NCI-H146 treated with DMSO at 0.1 percent for 48 hours (cell line): Measurements from ENCODE around the gene KCNJ8.
"Not testable (repeated sequence)": the region's sequence is repeated elsewhere in the genome, so short reads cannot be mapped to it uniquely, and the experiment has no call there.

ENCODE experiments used
- DNase-seq: peaks from one replicate; lab custom pipeline; 2025; ENCODE audit not compliant: unreplicated experiment; lab: John Stamatoyannopoulos, UW

The KCNJ8 gene

GRCh38 chr12:21774358-21775132 lies at the start of gene KCNJ8:
TSS of gene KCNJ8 (minus strand) at chr12:21774706. CDS start at chr12:21773616, 1,090 bp downstream.
- no peak for DNase-seq

DNA sequence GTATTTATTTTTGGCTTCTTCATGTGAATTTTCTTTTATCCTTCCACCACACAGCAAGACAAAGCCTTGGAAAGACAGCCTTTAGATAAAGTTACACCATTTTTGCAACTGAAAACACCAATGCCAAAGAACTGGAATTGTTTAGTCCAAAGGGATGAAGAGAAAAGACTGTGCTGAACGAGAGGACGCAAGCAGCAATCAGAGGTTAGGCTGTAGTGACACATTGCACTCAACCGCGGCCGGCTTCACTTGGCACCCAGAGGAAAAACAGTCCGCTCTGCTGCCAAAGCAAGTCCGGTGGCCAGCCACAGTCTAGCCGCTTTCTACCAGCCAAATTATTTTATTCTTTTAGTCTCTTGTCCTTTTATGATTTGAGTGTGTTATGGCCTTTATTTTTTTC lies 49.1 kb upstream of the KCNJ8 start:
- no peak for DNase-seq

DNA sequence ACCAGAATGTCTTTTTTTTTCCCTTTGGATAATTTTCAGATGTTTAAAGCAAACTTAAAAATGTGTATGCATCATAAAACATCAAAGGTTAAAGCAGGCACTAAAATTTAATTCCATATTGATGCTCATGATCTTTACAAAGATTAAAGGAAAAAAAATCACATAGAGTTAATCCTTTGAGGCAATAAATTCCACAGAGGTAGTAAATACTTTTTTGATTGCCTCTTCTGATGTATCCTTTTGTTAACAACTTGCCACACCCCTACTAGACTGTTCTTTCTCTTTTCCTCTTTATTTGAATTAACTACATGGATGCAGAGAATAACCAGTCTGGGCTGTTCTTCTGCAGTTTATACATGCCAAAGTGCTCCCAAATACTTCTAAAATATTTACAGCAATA lies 45.2 kb upstream of the KCNJ8 start:
- no peak for DNase-seq

- no peak for DNase-seq
These were observed 44.7 kb upstream of the KCNJ8 start for GRCh38 chr12:21819236-21819635.

DNA sequence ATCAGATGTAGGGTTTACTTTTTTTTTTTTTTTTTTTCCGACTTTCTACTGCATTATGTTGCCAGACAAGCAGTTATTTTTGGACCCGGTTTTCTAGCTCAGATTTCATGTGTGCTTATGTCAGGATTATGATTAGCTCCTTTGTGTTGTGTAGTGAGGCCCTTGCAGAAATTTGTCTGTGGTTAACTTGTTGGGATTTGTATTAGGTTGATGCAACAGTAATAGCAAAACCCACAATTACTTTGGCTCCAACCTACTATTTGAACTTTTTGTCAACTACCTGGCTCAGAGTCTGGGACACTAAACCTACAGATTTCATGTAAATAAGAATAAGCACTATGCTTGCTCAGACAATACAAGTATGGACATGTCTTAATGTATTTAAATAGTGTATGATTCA lies 44.1 kb upstream of the KCNJ8 start:
- no peak for DNase-seq

GRCh38 chr12:21815306-21816062 lies 41.0 kb upstream of the KCNJ8 start:
- DNase-seq, result no peak

DNA sequence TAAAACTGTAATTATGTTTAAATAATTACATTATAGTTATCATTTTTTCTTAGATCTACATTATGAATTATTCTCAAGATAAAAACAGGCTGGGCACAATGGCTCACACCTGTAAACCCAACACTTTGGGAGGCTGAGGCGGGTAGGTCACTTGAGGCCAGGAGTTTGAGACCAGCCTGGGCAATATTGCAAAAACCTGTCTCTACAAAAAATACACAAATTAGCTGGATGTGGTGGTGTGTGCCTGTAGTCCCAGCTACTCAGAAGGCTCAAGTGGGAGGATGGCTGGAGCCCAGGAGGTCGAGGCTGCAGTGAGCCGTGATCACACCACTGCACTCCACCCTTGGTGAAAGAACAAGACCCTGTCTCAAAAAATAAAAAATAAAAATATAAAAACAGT lies 40.3 kb upstream of the KCNJ8 start:
- DNase-seq, result no peak

DNA sequence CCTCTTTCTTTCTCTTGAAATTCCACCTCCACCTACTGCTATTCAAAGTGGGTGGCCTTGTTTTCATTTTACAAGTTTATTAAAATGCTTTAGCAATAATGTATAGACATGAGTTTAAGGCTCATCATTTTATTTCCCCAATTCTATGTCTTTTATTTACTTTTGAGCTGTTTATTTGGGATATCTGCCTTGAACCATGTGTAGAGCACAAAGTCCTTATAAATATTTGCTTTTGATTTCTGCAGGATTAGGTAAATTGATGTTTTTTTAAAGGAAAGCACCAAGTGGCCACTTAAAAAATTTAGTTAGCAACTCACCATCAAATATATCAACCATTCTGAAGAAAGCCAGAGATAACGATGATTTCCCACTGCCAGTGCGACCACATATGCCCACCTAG lies 39.8 kb upstream of the KCNJ8 start:
- no peak for DNase-seq

GRCh38 chr12:21813751-21814150 lies 39.2 kb upstream of the KCNJ8 start:
- no peak for DNase-seq

DNA sequence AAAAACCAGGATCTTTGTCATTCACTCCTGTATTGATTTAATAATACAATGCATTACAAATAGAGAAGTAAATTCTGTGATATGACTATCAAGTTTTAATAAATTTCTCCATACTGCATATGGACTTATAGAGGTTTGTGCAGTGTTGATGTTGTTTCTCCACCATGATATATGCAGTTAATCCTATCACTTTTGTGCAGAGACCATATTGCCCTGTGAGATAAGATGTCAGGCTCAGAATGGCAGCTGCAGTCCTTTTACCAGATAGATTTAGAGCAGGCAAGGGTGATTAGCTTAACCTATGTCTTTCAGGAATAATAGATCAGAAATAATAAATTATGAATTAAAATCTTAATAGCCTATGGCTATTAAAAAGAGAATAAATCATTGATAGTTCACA lies 38.6 kb upstream of the KCNJ8 start:
- no peak for DNase-seq

GRCh38 chr12:21812340-21812739 lies 37.8 kb upstream of the KCNJ8 start:
- DNase-seq, result not testable (repeated sequence)

DNA sequence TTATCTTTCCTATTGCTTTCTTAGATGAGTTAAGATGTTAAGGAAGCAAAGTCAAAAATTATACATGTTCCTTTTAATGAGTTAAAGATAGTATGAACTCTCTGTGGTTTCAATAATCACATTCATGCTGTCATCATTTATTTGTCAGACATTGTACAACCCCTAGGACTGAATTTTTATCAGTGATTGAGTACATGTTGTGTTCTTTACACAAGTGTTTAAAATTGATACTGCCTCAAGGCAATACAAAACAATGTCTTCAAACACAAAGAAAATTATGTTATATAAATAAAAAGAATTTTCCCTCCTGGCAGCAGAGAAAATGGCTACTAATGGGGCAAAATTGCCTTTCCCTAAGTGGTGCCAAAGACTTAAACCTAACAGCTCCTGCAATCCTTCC lies 34.6 kb upstream of the KCNJ8 start:
- no peak for DNase-seq

DNA sequence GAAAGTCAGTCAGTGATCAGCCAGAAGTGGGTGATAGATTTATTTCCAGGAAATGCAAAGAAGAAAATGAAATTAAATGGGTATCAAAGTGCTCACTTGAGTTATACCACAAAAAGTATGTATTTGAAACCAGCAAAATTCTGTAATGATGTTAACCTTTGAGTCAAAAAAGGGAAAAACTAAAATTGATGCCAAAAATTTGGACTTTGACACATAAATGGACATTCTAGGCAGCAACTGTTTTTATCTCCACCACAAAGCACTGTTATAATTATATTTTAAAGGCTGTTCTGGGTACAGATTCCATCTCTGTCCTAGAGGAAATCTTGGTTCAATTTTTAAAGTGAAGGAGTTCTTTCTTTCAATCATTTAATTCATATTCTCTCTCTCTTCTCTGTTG lies 31.7 kb upstream of the KCNJ8 start:
- DNase-seq, result no peak

- no peak for DNase-seq
These were observed 27.2 kb upstream of the KCNJ8 start for GRCh38 chr12:21801522-21802288.

DNA sequence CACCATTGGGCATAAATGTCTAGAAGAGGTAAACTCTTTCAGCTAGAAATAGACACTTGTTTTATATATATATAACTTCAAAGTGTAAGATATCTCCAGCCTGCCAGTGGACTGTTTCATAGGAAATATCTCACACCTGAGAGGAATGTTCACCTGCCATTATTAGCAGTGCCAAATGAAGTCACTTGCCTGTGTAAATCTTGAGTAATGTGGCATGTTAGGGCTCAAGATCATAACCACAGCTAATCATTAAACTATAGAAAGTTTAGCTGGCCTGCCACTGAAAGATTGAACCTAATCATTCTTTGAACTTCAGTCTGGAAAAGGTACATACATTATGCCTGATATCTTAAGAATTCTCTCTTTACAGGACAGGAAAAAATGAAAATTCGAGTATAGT lies 25.5 kb upstream of the KCNJ8 start:
- DNase-seq, result no peak

DNA sequence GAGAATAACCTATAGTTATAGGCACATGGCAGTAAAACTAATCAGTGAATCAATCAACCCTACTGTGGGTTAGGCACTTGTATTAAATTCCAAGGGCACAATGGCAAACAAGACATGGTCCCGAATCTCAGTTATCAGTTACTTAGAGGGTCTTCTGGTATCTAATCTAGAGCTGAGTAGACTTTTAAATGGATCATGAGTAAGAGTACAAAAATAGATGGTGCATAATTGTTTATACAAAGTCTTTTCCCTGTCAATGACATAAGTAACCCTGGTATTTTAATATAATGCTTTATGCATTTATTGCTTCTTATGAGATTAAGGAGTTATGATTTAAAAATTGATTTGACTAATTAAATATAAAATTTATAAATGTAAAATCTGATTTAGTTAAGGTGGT lies 23.0 kb upstream of the KCNJ8 start:
- no peak for DNase-seq

DNA sequence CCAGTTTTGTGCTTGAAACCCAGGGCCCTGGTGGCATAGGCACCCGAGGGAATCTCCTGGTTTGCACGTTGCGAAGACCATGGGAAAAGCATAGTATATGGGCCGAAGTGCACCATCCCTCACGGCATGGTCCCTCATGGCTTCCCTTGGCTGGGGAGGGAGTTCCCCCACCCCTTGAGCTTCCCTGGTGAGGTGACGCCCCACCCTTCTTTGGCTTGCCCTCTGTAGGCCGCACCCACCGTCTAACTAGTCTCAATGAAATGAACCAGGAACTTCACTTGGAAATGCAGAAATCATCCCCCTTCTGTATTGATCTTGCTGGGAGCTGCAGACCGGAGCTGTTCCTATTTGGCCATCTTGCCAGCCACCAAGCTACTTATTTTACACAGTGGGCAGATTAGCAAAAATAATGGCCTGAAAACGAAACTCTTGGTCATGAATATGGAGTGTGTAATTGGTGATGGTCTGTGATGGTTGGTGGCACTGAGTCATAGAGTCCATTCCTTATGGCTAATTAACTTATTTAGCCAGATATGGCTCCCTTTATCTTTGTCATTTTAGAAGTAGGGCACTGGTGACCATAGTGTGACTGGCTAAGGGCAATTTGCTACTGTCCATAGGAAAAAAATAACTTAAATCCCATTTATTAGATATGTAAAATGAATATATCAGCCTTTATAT lies 21.3 kb upstream of the KCNJ8 start:
- DNase-seq, result no peak

DNA sequence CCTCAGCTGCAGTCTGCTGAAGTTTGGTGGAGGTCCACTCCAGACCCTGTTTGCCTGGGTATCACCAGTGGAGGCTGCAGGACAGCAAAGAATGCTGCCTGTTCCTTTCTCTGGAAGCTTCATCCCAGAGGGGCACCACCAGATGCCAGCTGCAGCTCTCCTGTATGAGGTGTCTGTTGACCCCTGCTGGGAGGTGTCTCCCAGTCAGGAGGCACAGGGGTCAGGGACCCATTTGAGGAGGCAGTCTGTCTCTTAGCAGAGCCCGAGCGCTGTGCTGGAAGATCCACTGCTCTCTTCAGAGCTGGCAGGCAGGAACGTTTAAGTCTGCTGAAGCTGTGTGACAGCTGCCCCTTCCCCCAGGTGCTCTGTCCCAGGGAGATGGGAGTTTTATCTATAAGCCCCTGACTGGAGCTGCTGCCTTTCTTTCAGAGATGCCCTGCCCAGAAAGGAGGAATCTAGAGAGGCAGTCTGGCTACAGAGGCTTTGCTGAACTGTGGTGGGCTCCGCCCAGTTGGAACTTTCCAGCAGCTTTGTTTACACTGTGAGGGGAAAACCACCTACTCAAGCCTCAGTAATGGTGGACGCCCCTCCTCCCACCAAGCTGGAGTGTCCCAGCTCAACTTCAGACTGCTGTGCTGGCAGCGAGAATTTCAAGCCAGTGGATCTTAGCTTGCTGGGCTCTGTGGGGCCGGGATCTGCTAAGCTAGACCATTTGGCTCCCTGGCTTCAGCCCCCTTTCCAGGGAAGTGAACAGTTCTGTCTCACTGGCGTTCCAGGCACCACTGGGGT lies 20.5 kb upstream of the KCNJ8 start:
- DNase-seq, result not testable (repeated sequence)

DNA sequence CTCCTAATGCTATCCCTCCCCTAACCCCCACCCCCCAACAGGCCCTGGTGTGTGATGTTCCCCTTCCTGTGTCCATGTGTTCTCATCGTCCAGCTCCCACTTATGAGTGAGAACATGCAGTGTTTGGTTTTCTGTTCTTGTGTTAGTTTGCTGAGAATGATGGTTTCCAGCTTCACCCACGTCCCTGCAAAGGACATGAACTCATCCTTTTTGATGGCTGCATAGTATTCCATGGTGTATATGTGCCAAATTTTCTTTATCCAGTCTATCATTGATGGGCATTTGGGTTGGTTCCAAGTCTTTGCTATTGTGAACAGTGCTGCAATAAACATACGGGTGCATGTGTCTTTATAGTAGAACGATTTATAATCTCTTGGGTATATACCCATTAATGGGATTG lies 15.2 kb upstream of the KCNJ8 start:
- not testable (repeated sequence) for DNase-seq
